ENCODE data around the gene ADD3.
A peak's percentile ranks its signal among the peaks of the same experiment; 100 is the strongest.
"Not testable (repeated sequence)": the region's sequence is repeated elsewhere in the genome, so short reads cannot be mapped to it uniquely, and the experiment has no call there.

Gene ADD3

GRCh38 chr10:110115784-110116520, 108.2 kb downstream of the ADD3 start:
- Histone ChIP-seq H3K36me3 (ENCODE audit: control insufficient read depth, insufficient read depth, low read length, severe bottlenecking) (peaks cover 80% of the 10 kb centered on the region), H3K9me3 (ENCODE audit: control insufficient read depth, low read length) (no peaks in the 10 kb centered on the region), H3K9ac (ENCODE audit: low read length) (no peak overlapping the region), H3K27me3 (replicated peaks; ENCODE audit: control insufficient read depth, insufficient read depth, low read length) (no peaks in the 10 kb centered on the region), H3K4me1 (ENCODE audit: control insufficient read depth, insufficient read depth, low read length) (peaks cover 8% of the 10 kb centered on the region), H3K4me3 (ENCODE audit: low read length) (no peak overlapping the region)
- no peak for DNase-seq (ENCODE audit: low read depth)

GRCh38 chr10:110118891-110119621, 111.3 kb downstream of the ADD3 start:
- H3K36me3 ChIP-seq (ENCODE audit: control insufficient read depth, insufficient read depth, low read length, severe bottlenecking) = peaks cover 92% of the 10 kb centered on the region
- DNase-seq (ENCODE audit: low read depth) = no peak
- H3K27me3 ChIP-seq (replicated peaks; ENCODE audit: control insufficient read depth, insufficient read depth, low read length) = no peaks in the 10 kb centered on the region
- H3K4me1 ChIP-seq (ENCODE audit: control insufficient read depth, insufficient read depth, low read length) = peaks cover 5% of the 10 kb centered on the region
- H3K4me3 ChIP-seq (ENCODE audit: low read length) = no peak overlapping the region
- no peaks in the 10 kb centered on the region for H3K9me3 ChIP-seq (ENCODE audit: control insufficient read depth, low read length)
- no peak overlapping the region for H3K9ac ChIP-seq (ENCODE audit: low read length)

- Histone ChIP-seq H3K9me3 (ENCODE audit: control insufficient read depth, low read length) (no peaks in the 10 kb centered on the region), H3K27me3 (replicated peaks; ENCODE audit: control insufficient read depth, insufficient read depth, low read length) (no peaks in the 10 kb centered on the region), H3K4me3 (ENCODE audit: low read length) (no peak overlapping the region), H3K9ac (ENCODE audit: low read length) (no peak overlapping the region), H3K36me3 (ENCODE audit: control insufficient read depth, insufficient read depth, low read length, severe bottlenecking) (peaks cover 78% of the 10 kb centered on the region), H3K4me1 (ENCODE audit: control insufficient read depth, insufficient read depth, low read length) (no peaks in the 10 kb centered on the region)
- DNase-seq (ENCODE audit: low read depth) = no peak
Observed at GRCh38 chr10:110123594-110123993, 115.8 kb downstream of the ADD3 start.

GRCh38 chr10:110129490-110129889, 121.7 kb downstream of the ADD3 start:
- Histone ChIP-seq H3K9ac (ENCODE audit: low read length) (no peak overlapping the region), H3K4me1 (ENCODE audit: control insufficient read depth, insufficient read depth, low read length) (peaks cover 4% of the 10 kb centered on the region), H3K36me3 (ENCODE audit: control insufficient read depth, insufficient read depth, low read length, severe bottlenecking) (peaks cover 74% of the 10 kb centered on the region), H3K27me3 (replicated peaks; ENCODE audit: control insufficient read depth, insufficient read depth, low read length) (no peaks in the 10 kb centered on the region), H3K4me3 (ENCODE audit: low read length) (no peak overlapping the region), H3K9me3 (ENCODE audit: control insufficient read depth, low read length) (no peaks in the 10 kb centered on the region)
- DNase-seq (ENCODE audit: low read depth) = no peak

- no peak overlapping the region for H3K9ac ChIP-seq (ENCODE audit: low read length)
- H3K4me3 ChIP-seq (ENCODE audit: low read length) = no peak overlapping the region
- H3K36me3 ChIP-seq (ENCODE audit: control insufficient read depth, insufficient read depth, low read length, severe bottlenecking) = peaks cover 40% of the 10 kb centered on the region
- H3K4me1 ChIP-seq (ENCODE audit: control insufficient read depth, insufficient read depth, low read length) = peaks cover 13% of the 10 kb centered on the region
- no peaks in the 10 kb centered on the region for H3K9me3 ChIP-seq (ENCODE audit: control insufficient read depth, low read length)
- peak; percentile 34 for DNase-seq (ENCODE audit: low read depth)
- H3K27me3 ChIP-seq (replicated peaks; ENCODE audit: control insufficient read depth, insufficient read depth, low read length) = no peaks in the 10 kb centered on the region
Observed at GRCh38 chr10:110134917-110135316, 127.1 kb downstream of the ADD3 start.

- Histone ChIP-seq H3K4me1 (ENCODE audit: control insufficient read depth, insufficient read depth, low read length) (peaks cover 13% of the 10 kb centered on the region), H3K36me3 (ENCODE audit: control insufficient read depth, insufficient read depth, low read length, severe bottlenecking) (peaks cover 30% of the 10 kb centered on the region)
- not testable (repeated sequence) for H3K9me3 ChIP-seq (ENCODE audit: control insufficient read depth, low read length); DNase-seq (ENCODE audit: low read depth); H3K4me3 ChIP-seq (ENCODE audit: low read length); H3K27me3 ChIP-seq (replicated peaks; ENCODE audit: control insufficient read depth, insufficient read depth, low read length); H3K9ac ChIP-seq (ENCODE audit: low read length)
Observed at GRCh38 chr10:110135836-110136235, 128.1 kb downstream of the ADD3 start.

GRCh38 chr10:110137142-110137545, 129.4 kb downstream of the ADD3 start:
- Histone ChIP-seq H3K9me3 (ENCODE audit: control insufficient read depth, low read length) (no peaks in the 10 kb centered on the region), H3K36me3 (ENCODE audit: control insufficient read depth, insufficient read depth, low read length, severe bottlenecking) (peaks cover 17% of the 10 kb centered on the region), H3K4me1 (ENCODE audit: control insufficient read depth, insufficient read depth, low read length) (peaks cover 25% of the 10 kb centered on the region), H3K4me3 (ENCODE audit: low read length) (no peak overlapping the region), H3K9ac (ENCODE audit: low read length) (peak overlapping the region; percentile 15), H3K27me3 (replicated peaks; ENCODE audit: control insufficient read depth, insufficient read depth, low read length) (no peaks in the 10 kb centered on the region)
- DNase-seq (ENCODE audit: low read depth) = peak; percentile 93

GRCh38 chr10:110138197-110138812, 130.5 kb downstream of the ADD3 start:
- Histone ChIP-seq H3K36me3 (ENCODE audit: control insufficient read depth, insufficient read depth, low read length, severe bottlenecking) (peaks cover 7% of the 10 kb centered on the region), H3K9me3 (ENCODE audit: control insufficient read depth, low read length) (no peaks in the 10 kb centered on the region), H3K4me1 (ENCODE audit: control insufficient read depth, insufficient read depth, low read length) (peaks cover 28% of the 10 kb centered on the region), H3K9ac (ENCODE audit: low read length) (no peak overlapping the region), H3K4me3 (ENCODE audit: low read length) (no peak overlapping the region), H3K27me3 (replicated peaks; ENCODE audit: control insufficient read depth, insufficient read depth, low read length) (no peaks in the 10 kb centered on the region)
- peak; percentile 85 for DNase-seq (ENCODE audit: low read depth)

- no peak overlapping the region for H3K4me3 ChIP-seq (ENCODE audit: low read length)
- no peaks in the 10 kb centered on the region for H3K36me3 ChIP-seq (ENCODE audit: control insufficient read depth, insufficient read depth, low read length, severe bottlenecking)
- H3K27me3 ChIP-seq (replicated peaks; ENCODE audit: control insufficient read depth, insufficient read depth, low read length) = no peaks in the 10 kb centered on the region
Observed at GRCh38 chr10:110141185-110141584, 133.4 kb downstream of the ADD3 start.

GRCh38 chr10:110141871-110142635, 134.3 kb downstream of the ADD3 start:
- H3K9ac ChIP-seq (ENCODE audit: low read length) = no peak overlapping the region
- no peak overlapping the region for H3K4me3 ChIP-seq (ENCODE audit: low read length)
- no peaks in the 10 kb centered on the region for H3K36me3 ChIP-seq (ENCODE audit: control insufficient read depth, insufficient read depth, low read length, severe bottlenecking)
- no peaks in the 10 kb centered on the region for H3K9me3 ChIP-seq (ENCODE audit: control insufficient read depth, low read length)
- peak; percentile 23 for DNase-seq (ENCODE audit: low read depth)
- no peaks in the 10 kb centered on the region for H3K27me3 ChIP-seq (replicated peaks; ENCODE audit: control insufficient read depth, insufficient read depth, low read length)
- H3K4me1 ChIP-seq (ENCODE audit: control insufficient read depth, insufficient read depth, low read length) = peaks cover 17% of the 10 kb centered on the region

More at GRCh38 chr10:110141185-110141584, 133.4 kb downstream of the ADD3 start:
- Histone ChIP-seq H3K4me1 (ENCODE audit: control insufficient read depth, insufficient read depth, low read length) (peaks cover 17% of the 10 kb centered on the region), H3K9me3 (ENCODE audit: control insufficient read depth, low read length) (no peaks in the 10 kb centered on the region), H3K9ac (ENCODE audit: low read length) (no peak overlapping the region)
- DNase-seq (ENCODE audit: low read depth) = no peak

GRCh38 chr10:110142965-110143364, 135.2 kb downstream of the ADD3 start:
- H3K27me3 ChIP-seq (replicated peaks; ENCODE audit: control insufficient read depth, insufficient read depth, low read length) = no peaks in the 10 kb centered on the region
- peaks cover 14% of the 10 kb centered on the region for H3K4me1 ChIP-seq (ENCODE audit: control insufficient read depth, insufficient read depth, low read length)
- no peaks in the 10 kb centered on the region for H3K9me3 ChIP-seq (ENCODE audit: control insufficient read depth, low read length)
- H3K9ac ChIP-seq (ENCODE audit: low read length) = no peak overlapping the region
- no peaks in the 10 kb centered on the region for H3K36me3 ChIP-seq (ENCODE audit: control insufficient read depth, insufficient read depth, low read length, severe bottlenecking)
- DNase-seq (ENCODE audit: low read depth) = no peak
- no peak overlapping the region for H3K4me3 ChIP-seq (ENCODE audit: low read length)

All from adipocyte (in vitro differentiated cells).